Caco-2 (cell line): Measurements from ENCODE around the gene WDR73. TPM values are rescaled to one million over a fixed set of nuclear protein-coding genes. Genes with fewer than 3 reads are reported as not detected.

ENCODE experiments used
- BruUV-seq: library from RNA; stranded (reverse); fragments of 400-500 nt; replicated peaks from 2 replicates; lab custom pipeline; 2021; lab: Mats Ljungman, UMichigan
- CTCF ChIA-PET: fragments of 300-600 bp; sonication (Branson Sonifier 250); formaldehyde crosslinking; loops from one replicate; lab custom pipeline; 2022; ENCODE audit warnings: antibody characterized with exemption; lab: Charles Lee
- POLR2A ChIA-PET: fragments of 300-600 bp; sonication (Branson Sonifier 250); formaldehyde crosslinking; loops from one replicate; lab custom pipeline; 2022; ENCODE audit warnings: antibody characterized with exemption; lab: Charles Lee
- DNase-seq, 2 experiments: peaks; one replicate each; pipeline versions ENCODE4 v3.0.0 to v3.0.0-alpha.2; 2020 to 2022
- H3K27me3 ChIP-seq: replicated peaks from 2 replicates; pipeline ENCODE4 v1.6.0; 2011; ENCODE audit warnings: low read length; ENCODE audit not compliant: control insufficient read depth, insufficient read depth
- H3K36me3 ChIP-seq: 2 replicates; pipeline ENCODE4 v1.5.1; 2011; ENCODE audit warnings: low read length; ENCODE audit not compliant: control insufficient read depth, insufficient read depth
- H3K4me1 ChIP-seq: fragments of 250-450 bp; sonication (Bioruptor Pico); 2 replicates; pipeline ENCODE4 v1.5.1; 2020; ENCODE audit warnings: mild to moderate bottlenecking
- H3K4me3 ChIP-seq: 2 replicates; pipeline ENCODE4 v1.5.1; 2011; ENCODE audit warnings: low read depth, mild to moderate bottlenecking, control low read depth, low read length
- H3K9me3 ChIP-seq: fragments of 250-450 bp; sonication (Bioruptor Pico); 2 replicates; pipeline ENCODE4 v1.5.1; 2020; ENCODE audit warnings: mild to moderate bottlenecking, moderate library complexity
- H3K27ac Mint-ChIP-seq: one replicate; pipeline ENCODE4 v1.8.0; 2022; ENCODE audit warnings: mixed read lengths; ENCODE audit not compliant: unreplicated experiment
- H3K27me3 Mint-ChIP-seq: one replicate; pipeline ENCODE4 v1.8.0; 2022; ENCODE audit warnings: mixed read lengths; ENCODE audit not compliant: insufficient read depth, unreplicated experiment
- H3K36me3 Mint-ChIP-seq: one replicate; pipeline ENCODE4 v1.8.0; 2022; ENCODE audit warnings: mild to moderate bottlenecking, mixed read lengths; ENCODE audit not compliant: insufficient read depth, unreplicated experiment
- H3K4me1 Mint-ChIP-seq: one replicate; pipeline ENCODE4 v1.8.0; 2022; ENCODE audit warnings: low read depth, mixed read lengths; ENCODE audit not compliant: unreplicated experiment
- H3K4me3 Mint-ChIP-seq: one replicate; pipeline ENCODE4 v1.8.0; 2022; ENCODE audit warnings: mild to moderate bottlenecking, moderate library complexity, mixed read lengths; ENCODE audit not compliant: unreplicated experiment
- H3K9me3 Mint-ChIP-seq: one replicate; pipeline ENCODE4 v1.8.0; 2022; ENCODE audit warnings: mixed read lengths; ENCODE audit not compliant: unreplicated experiment
- intact Hi-C: fragments of 100-400 bp; cut with micrococcal nuclease; formaldehyde crosslinking; loops from one replicate; pipeline ENCODE4 v1.10.0; 2022; ENCODE audit not compliant: unreplicated experiment
- total RNA-seq: library from RNA; stranded (reverse); gene quantifications from 2 replicates; pipeline ENCODE4 v1.2.3, GENCODE V29; 2022
- TF ChIP-seq, protein P1 (sequence below), 2 experiments: fragments of 200-600 bp in 1 of 2; IDR thresholded peaks; 1 replicate in 1 of 2; 2 replicates in 1 of 2; pipeline versions ENCODE4 v1.5.1 to v1.8.0; 2011 to 2022; ENCODE audit warnings: antibody characterized with exemption in 1 of 2, control low read depth in 1 of 2, inconsistent platforms in 1 of 2, low read depth in 1 of 2, low read length in 1 of 2, mild to moderate bottlenecking in 1 of 2, moderate library complexity in 1 of 2; ENCODE audit not compliant: insufficient read depth in 1 of 2, severe bottlenecking in 1 of 2, unreplicated experiment in 1 of 2

WDR73 gene
- total RNA-seq, 1 experiment from 2014 or later, result 32.7 TPM

DNA sequence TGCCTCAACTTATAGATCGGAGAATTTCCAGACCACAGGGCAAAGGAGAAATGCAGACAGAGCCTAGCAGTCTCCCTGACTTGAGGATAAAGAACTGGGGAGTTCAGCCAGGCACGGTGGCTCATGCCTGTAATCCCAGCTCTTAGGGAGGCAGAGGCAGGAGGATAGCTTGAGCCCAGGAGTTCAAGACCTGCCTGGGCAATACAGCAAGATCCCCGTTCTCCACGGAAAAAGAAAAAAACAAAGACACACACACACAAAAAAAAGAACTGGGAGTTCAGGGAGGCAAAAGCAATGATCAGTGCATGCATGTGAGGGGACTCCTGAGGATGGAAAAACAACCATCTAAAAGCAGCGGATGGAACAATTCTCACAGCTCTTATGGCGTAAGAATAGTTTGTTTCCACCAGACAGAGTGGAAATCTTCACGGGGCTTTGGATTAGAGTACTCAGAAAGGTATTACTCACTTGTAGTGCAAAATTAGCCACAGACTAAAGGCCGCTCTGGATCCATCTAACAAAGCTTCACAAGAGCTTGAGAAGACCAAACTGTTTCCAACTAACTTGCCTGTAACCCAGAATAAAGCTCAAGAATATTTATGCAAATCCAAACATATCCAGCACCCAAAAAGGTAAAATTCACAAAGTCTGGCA is 45.6 kb upstream of the WDR73 start:
- intact Hi-C loops, result no loop called here
- peaks cover 8% of the 10 kb centered on the region for H3K36me3 Mint-ChIP-seq
- no peaks in the 10 kb centered on the region for H3K4me1 ChIP-seq
- DNase-seq, result no peak
- H3K36me3 ChIP-seq, result no peaks in the 10 kb centered on the region
- ChIA-PET POLR2A (interaction anchor here (1.4 kb wide), 1 partner anchor 17 kb away, joined by 5 read pairs; the partner anchor contains the start of gene SEC11A), CTCF (no interaction called here)
- no peaks in the 10 kb centered on the region for H3K9me3 Mint-ChIP-seq
- H3K4me1 Mint-ChIP-seq, result peaks cover 17% of the 10 kb centered on the region
- H3K4me3 ChIP-seq, result no peak overlapping the region
- no peaks in the 10 kb centered on the region for H3K9me3 ChIP-seq
- no peak overlapping the region for H3K4me3 Mint-ChIP-seq
- TF ChIP-seq, protein P1, sequence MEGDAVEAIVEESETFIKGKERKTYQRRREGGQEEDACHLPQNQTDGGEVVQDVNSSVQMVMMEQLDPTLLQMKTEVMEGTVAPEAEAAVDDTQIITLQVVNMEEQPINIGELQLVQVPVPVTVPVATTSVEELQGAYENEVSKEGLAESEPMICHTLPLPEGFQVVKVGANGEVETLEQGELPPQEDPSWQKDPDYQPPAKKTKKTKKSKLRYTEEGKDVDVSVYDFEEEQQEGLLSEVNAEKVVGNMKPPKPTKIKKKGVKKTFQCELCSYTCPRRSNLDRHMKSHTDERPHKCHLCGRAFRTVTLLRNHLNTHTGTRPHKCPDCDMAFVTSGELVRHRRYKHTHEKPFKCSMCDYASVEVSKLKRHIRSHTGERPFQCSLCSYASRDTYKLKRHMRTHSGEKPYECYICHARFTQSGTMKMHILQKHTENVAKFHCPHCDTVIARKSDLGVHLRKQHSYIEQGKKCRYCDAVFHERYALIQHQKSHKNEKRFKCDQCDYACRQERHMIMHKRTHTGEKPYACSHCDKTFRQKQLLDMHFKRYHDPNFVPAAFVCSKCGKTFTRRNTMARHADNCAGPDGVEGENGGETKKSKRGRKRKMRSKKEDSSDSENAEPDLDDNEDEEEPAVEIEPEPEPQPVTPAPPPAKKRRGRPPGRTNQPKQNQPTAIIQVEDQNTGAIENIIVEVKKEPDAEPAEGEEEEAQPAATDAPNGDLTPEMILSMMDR (IDR thresholded peaks at IDR 0.05; ENCODE audit: insufficient read depth in 1 of 2, low read depth in 1 of 2, low read length in 1 of 2, severe bottlenecking in 1 of 2, unreplicated experiment in 1 of 2), result no peak
- no peaks in the 10 kb centered on the region for H3K27me3 Mint-ChIP-seq
- H3K27me3 ChIP-seq, result no peaks in the 10 kb centered on the region
- no peak overlapping the region for H3K27ac Mint-ChIP-seq
- no TSS peak for BruUV-seq

DNA sequence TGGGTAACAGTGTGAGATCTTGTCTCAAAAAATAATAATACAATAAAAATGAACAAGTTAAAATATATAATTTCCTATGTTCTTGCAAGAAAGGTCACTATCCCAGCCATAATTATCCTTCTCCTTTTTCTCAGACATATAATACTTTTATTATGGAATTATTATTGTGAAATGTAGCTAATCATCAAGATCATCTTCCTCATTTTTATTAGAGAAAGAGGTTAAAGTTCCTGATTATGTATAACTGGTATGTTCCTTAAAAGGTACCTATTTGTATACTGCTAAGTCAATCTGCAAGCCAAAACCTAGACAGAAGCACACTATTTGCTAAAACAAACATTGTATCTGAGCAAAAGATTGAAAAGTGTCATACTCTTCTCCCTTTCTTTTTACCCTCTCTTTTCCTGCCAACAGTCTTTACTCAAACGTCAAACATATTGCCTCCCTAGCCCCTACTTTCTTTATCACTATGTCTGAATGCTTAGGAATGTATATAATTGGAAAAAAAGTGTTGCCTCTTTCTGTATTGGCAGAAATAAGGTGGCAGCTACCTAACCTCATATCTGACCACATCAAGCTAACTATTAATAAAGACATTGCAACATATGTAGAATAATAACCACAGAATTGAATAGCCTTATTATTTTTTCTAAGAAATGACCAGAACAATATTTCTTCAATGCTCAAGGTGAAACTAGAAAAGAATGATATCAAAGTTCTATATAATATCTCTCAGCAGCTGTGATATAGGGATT is 43.3 kb upstream of the WDR73 start:
- H3K36me3 Mint-ChIP-seq, result peaks cover 6% of the 10 kb centered on the region
- ChIA-PET POLR2A (interaction anchor here (0.5 kb wide), 1 partner anchor 38 kb away, joined by 3 read pairs; no protein-coding TSS in a partner anchor), CTCF (no interaction called here)
- H3K4me1 ChIP-seq, result no peaks in the 10 kb centered on the region
- H3K27ac Mint-ChIP-seq, result no peak overlapping the region
- H3K36me3 ChIP-seq, result no peaks in the 10 kb centered on the region
- H3K4me3 ChIP-seq, result no peak overlapping the region
- no peak overlapping the region for H3K4me3 Mint-ChIP-seq
- H3K27me3 Mint-ChIP-seq, result no peaks in the 10 kb centered on the region
- H3K9me3 ChIP-seq, result no peaks in the 10 kb centered on the region
- peaks cover 17% of the 10 kb centered on the region for H3K4me1 Mint-ChIP-seq
- no TSS peak for BruUV-seq
- H3K27me3 ChIP-seq, result no peaks in the 10 kb centered on the region
- TF ChIP-seq, protein P1 (IDR thresholded peaks at IDR 0.05; ENCODE audit: insufficient read depth in 1 of 2, low read depth in 1 of 2, low read length in 1 of 2, severe bottlenecking in 1 of 2, unreplicated experiment in 1 of 2), result no peak
- intact Hi-C loops, result no loop called here
- H3K9me3 Mint-ChIP-seq, result no peaks in the 10 kb centered on the region
- no peak for DNase-seq

DNA sequence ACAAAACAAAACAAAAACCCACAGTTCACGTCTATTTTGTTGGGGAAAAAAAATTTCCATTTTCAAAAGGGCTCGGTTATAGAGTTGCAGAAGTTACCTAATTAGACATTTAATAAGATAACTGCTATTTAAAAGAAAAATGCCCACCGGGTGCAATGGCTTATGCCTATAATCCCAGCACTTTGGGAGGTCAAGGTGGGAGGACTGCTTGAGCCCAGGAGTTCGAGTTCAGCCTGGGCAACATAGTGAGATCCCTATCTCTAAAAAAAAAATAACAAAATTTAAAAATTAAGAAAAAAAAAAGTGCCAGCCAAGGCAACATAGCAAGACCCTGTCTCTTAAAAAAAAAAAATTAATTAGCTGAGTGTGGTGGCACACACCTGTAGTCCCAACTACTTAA is 42.7 kb upstream of the WDR73 start:
- H3K4me3 ChIP-seq, result no peak overlapping the region
- Mint-ChIP-seq H3K4me3 (no peak overlapping the region), H3K4me1 (peaks cover 17% of the 10 kb centered on the region), H3K27me3 (no peaks in the 10 kb centered on the region), H3K27ac (no peak overlapping the region), H3K36me3 (peaks cover 13% of the 10 kb centered on the region), H3K9me3 (no peaks in the 10 kb centered on the region)
- ChIA-PET CTCF (no interaction called here), POLR2A (interaction anchor here (0.5 kb wide), 1 partner anchor 38 kb away, joined by 3 read pairs; no protein-coding TSS in a partner anchor)
- no peaks in the 10 kb centered on the region for H3K36me3 ChIP-seq
- TF ChIP-seq, protein P1 (IDR thresholded peaks at IDR 0.05; ENCODE audit: insufficient read depth in 1 of 2, low read depth in 1 of 2, low read length in 1 of 2, severe bottlenecking in 1 of 2, unreplicated experiment in 1 of 2), result no peak
- no TSS peak for BruUV-seq
- no peaks in the 10 kb centered on the region for H3K4me1 ChIP-seq
- intact Hi-C loops, result no loop called here
- no peak for DNase-seq
- no peaks in the 10 kb centered on the region for H3K27me3 ChIP-seq
- H3K9me3 ChIP-seq, result no peaks in the 10 kb centered on the region
